GM21528 (cell line): ENCODE data around the gene NSD2.
A peak's percentile ranks its signal among the peaks of the same experiment; 100 is the strongest.
"Not testable (repeated sequence)": the region's sequence is repeated elsewhere in the genome, so short reads cannot be mapped to it uniquely, and the experiment has no call there.

Experiments
- ATAC-seq: cut with Tn5 transposase; IDR thresholded peaks from one replicate; pipeline ENCODE4 v1.9.1; 2021; ENCODE audit warnings: mild to moderate bottlenecking, moderate library complexity; ENCODE audit not compliant: unreplicated experiment, low FRiP score

Gene NSD2

DNA sequence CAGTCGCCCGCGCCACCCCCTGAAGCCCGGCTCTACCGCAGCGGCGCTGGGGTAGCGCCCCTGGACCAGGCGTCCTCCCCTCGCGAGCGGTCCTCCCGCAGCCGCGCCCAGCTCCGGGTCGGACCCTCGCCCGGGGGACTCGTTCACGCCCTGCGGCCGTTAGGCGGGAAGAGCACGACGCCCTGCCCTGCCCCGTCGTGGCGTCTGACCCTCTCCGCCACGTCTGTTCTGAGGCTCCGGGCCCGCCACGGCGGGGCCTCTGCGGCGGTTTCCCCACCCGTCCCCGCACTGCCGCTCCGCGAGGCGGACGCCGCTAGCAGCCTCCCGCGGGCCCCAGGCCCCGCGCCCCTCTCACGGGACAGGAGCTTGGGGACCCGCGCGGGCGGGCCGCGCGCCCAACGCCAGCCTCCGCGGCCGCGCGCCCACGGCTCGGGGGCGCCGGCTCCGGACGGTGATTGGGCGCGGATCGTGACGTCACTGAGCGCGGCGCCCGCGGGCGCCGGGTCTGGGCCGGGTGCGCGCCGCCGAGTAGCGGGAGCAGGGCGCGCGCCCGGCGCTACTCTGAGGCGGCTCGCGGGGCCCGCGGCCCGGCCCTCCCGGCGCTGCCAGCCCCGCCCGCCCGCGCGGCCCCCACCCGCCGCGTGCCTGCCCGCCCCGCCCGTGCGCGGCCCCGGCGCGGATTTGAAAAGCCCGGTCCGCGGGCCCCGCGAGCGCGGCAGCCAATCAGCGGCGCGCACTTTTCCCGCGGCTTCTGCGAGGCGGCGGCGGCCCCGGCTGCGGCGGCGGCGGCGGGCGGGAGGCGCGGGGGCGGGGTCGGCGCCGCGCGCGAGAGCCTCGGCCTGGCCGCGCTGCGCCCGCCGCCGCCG, at the start of gene NSD2:
Gene NSD2, plus strand, starts transcription at position 816 of the 866 bp plus-strand sequence. CDS start 29,262 bp downstream, outside the sequence.
- ATAC-seq = peak; percentile 54

DNA sequence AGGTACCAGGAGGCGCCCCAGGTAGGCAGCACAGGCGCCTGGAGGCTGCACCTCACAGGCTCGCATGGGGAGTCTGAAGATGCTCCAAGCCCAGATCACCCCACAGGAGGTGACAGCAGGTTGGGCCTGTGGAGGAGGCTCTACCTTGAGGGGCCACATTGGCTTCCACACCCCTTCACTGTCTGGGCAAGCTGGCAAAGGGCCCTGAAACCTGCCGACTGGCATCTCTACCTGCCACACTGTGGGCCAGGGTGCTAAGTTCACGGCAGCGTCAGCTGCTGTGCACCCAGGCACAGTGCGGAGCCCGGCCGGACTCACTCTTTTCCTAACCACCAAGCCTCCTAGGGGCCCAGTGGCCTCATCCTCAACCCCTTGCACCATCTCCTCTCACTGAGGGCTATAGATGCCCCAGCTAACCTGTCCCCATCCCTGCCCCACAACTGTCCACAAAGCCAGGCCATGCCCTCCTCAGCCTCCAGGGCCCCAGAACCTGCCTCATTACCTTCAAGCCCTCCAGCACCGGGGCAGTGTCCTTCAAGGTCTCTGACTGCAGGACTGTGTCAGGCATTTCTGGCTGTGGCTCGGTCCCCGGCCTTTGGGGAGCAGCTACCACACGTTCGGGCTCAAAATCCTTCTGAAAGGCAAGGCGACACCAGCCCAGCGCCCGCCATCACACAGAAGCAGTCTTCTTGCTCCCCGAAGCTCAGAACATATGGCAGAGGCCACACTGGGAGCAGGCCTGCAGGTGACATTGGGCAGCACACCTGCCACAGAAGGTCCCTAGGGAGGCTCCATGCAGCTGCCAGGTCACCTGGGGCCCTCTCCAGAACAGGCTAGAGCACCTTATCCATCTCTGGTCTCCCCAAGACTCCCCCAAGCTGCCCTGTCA, 49.3 kb upstream of the NSD2 start:
- no peak for ATAC-seq

DNA sequence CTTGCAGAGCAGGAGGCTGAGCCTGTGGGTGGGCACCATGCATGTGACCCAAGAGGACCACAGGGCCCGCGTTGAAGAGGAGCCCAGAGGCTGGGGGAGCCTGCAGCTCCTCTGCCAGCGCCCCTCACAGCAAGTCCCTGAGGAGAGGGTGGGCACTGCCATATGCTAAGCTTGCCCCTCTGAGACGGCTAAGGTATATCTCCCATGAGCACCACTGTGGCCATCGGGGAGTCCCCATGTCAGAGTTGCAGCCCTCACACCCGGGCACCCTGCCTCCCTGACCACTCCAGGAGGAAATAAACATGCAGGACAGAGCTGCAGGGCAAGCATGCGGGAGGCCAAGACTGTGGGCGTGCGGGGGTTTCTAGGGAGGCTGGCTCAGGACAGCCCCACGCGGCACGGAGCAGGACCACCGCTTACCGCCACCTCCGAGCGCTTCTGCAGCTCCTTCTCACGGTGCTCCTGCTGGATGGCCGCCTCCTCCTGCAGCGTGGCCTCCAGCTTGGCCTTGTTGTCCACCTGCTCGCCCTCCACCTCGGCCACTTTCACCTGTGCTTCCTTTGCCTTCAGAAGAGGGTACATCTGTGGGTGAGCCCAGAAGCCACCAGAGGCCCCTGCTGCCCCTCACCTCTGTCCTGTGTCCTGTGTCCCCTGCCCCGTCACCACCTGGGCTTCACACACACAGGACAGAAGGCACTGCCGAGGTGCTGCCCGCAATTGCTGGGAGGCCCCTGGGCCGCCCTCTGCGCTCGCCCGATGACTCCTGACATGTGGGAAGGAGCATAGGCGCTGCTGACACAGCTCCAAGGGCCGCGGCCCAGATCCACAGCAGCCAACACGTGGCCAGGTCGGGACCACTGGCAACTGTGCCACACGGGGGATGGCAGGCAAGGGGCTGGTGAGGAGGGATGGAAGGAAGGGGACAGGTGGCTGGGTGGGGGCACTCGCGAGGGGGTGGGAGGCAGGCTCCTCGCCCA, 48.3 kb upstream of the NSD2 start:
- ATAC-seq = no peak

DNA sequence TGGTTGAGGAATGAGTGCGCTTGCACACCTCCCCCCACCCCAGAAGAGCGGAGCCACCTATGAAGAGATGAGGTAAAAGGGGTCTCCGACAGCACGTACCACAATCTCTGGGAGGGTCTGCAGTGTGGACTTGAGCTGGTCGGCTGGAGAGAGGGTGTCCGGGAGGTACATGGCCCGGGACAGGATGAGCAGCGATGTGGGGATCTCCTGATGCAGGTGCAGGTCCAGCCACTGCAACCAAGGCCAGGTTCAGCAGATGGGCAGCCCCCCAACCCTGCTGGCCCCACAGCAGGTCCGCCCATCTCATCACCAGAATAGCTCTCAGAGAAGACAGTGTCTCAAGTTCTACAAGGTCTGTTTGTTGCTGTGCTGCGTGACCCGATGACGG, 47.7 kb upstream of the NSD2 start:
- ATAC-seq = no peak

DNA sequence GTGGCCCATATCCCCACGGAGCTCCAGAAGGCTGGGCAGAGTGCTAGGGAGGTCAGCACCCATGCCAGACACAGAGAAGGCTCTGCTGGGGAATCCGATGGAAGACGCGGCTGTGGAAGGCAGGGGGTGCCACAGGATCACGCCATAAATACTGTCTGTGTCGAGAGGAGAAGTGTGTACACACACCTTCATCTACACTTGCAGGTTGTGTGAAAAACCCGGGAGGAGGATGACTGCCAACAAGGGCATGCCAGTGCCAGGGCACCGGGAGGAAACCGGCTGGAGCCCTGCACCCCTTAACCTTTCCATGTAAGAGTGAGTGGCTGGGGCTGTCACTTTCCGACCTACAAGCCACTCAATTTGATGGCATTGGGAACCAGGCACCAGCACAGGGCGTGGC, 46.4 kb upstream of the NSD2 start:
- no peak for ATAC-seq

DNA sequence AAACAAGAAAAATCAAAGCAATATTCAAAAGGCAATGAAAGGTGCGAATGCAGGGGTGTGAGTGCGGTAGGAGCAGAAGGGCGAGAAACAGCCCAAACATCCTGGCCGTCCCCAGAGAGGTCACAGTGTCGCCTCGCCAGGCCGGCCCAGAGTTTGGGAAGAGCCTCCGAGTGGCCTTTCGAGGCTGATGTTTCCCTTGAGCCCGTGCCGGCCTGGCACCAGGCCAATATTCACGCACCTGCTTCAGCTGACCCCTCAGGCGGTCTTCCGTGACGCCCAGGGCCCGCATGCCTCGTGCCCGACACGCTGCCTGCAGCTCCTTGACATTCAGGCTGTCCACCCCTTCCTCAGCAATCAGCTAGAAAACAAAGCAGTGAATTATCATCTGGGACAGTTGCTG, 45.9 kb upstream of the NSD2 start:
- ATAC-seq = no peak

DNA sequence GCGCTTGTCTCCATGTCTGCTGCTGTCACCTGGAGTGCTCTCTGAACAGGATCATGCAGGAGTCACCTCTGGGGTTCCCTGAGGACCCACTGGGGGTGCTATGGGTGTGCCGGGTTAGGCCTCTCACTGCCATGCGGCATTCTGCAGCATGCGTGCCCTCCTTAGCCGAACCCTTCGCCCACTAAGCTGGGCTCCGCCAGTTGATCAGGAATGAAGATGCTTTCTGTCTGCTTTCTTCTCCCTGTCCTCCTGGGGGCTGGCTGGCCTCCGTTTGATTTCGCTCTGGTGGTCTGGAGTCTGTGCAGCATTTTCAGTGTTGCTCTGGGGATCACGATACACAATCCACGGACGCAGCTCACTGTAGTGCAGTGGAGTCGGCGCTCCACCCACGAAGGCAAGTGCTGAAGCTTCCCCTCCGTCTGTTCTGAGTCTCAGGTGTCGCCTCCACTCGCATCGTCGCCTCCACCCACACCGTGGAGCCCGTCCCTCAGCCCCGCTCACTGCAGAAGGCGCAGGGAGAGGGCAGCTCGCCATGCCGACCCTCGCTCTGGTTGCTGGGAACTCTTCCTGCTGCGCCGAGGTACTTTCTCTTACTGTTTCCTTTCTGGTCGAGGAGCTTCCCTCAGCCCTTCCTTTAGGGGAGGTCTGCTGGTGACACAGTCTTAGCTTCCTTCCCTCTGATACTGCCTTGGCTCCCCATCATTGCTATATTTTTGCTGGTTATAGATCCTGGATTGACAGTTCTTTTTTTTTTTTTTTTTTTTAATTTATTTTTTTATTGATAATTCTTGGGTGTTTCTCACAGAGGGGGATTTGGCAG, 44.5 kb upstream of the NSD2 start:
- no peak for ATAC-seq

DNA sequence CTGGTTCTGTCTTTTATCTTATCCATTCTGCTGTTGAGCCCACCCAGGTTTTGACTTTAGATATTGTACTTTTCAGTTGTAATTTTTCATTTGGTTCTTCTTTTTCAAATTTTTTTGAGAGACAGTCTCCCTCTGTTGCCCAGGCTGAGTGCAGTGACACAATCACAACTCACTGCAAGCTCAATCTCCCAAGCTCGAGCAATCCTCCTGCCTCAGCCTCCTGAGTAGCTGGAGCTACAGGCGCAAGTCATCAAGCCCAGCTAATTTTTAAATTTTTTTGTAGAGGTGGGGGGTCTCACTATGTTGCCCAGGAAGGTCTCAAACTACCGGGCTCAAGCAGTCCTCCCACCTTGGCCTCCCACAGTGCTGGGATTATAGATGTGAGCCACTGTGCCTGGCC, 41.0 kb upstream of the NSD2 start:
- ATAC-seq = no peak

DNA sequence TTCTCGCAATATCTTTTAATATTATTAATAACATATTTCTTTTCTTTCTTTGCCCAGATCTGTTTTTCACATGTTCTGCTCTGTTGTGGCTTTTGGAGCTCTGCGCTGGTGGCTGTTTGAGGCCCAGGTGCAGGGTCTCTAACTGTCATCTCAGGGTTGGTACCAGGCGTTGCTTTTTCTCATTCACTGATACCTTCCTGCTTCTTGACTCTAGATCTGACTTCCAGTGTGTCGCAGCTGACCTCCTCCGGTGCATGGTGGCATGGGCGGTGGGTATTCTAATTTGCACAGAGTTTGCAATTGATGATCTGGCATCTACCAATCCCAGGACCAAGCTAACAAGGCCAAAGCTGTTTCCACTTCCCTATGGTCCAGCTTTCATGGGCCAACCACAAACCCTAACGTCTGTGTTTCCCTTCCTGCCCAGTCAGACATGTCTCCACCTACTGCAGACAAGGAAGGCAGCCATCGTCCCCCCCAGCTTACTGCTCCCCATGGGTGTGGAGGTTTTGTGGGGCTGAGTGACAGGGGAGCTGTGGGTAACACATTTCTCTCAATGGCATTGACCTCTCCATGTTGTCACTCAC, 40.5 kb upstream of the NSD2 start:
- no peak for ATAC-seq

DNA sequence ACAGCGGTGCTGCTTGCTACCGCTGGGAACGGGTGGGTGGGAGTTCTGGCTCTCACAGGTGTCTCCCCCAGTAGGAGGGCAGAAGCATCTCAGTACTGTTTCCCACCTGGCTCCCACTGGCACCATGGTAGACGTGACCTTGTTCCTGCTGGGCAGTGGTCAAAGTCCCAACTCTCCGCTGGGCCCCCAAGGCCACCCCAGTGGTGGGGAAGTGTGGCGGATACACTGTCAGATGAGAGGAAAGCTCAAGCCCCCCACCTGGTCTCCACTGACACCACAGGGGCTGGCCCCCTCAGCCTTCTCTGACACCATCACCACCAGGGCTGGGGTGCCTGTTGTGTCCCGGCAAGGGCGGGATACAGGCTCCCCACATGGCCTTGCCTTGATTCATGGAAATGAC, 39.9 kb upstream of the NSD2 start:
- ATAC-seq = no peak

DNA sequence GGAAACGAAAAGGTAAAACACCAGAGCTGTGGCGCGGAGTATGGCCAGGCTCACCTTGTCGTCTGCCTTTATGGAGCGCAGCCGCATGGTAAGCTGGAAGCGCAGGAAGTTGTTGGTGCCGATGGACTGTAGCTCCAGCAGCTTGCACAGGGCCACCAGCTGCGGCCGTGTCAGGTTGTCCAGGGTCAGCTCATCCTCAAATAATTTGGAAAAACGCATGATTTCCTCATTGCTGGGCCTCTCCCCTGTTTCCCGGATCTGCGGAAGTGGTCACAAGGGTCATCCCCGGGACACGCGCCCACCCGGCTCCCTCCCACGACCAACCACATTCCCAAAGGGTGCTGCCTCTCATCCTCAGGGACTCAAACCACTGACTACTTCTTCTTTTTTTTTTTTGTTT, 38.5 kb upstream of the NSD2 start:
- ATAC-seq = no peak

DNA sequence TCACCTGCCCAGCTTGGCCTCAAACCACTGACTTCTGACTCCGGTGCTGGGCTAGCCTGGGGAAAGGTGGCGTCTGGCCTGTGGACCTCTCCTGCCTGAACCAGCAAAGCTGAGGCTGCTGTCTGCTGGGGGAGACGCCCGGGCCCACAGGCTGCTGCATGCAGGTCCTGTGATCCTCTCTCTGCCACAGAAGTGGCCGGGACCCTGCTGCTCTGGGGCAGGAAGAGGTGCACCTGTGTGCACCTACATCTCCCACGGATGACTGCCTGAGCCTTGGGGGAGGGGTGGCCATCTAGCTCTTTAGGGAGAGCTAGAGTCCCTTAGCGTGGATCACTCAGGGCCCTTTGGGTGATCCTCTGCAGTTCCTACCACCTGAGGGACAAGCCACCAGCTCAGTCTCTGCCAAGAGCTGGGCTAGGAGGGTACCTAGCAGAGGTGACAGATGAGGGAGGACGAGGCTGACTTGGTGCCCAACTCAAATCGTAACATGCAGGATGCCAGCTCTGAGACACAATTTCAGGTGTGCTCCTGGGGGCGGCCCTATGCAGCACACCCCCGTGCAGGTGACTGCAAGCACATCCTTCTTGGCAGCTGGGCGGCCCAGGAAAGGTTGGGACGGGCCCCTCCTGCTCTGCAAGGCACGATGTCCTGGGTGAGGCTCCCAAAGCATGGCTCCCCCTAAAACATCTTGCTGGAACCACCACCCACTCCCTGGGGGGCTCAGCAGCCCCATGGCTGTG, 37.7 kb upstream of the NSD2 start:
- no peak for ATAC-seq

DNA sequence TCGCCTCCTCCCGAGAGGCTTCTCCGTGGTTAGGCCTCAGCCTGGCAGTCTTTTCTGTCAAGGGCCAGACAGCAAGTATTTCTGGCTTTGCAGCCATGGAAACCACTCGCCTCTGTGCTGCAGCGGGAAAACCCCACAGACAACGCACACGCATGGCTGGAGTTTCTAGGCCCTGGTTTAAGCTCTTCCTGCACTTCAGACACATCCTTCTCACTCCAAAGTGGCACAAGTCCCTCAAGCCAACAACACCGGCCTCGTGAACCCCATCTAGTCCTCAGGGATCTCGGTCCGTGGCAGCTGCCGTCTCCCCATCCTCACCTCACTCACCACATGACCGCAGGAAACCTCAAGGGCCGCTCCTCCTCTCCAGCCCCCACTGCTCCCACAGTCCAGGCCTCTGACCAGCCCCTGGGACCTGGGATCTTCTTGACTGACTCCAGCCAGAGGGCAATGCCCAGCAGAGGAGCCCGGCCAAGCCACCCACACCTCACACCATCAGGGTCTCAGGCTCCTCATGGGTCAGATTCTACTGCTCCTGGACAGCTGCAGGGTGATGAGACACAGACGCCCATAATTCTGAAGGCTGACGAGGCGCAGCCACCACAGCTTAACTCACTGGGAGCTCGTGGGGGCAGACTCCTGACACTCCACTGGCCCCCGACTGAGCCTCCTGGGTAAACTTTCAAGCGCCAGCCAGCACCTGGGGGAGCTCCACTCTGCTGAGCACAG, 37.0 kb upstream of the NSD2 start:
- no peak for ATAC-seq

DNA sequence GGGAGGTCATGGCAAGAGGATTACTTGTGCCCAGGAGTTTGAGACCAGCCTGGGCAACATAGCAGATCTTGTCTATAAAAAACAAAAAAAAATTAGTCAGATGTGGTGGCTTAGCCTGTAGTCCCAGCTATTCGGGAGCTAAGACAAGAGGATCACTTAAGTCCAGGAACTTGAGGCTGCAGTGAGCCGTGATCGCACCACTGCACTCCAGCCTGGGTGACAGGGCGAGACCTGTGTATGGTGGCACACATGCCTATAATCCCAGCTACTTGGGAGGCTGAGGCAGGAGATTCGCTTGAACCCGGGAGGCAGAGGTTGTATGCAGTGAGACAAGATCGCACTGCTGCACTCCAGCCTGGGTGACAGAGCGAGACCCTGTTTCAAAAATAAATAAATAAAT, 35.4 kb upstream of the NSD2 start:
- ATAC-seq = not testable (repeated sequence)

DNA sequence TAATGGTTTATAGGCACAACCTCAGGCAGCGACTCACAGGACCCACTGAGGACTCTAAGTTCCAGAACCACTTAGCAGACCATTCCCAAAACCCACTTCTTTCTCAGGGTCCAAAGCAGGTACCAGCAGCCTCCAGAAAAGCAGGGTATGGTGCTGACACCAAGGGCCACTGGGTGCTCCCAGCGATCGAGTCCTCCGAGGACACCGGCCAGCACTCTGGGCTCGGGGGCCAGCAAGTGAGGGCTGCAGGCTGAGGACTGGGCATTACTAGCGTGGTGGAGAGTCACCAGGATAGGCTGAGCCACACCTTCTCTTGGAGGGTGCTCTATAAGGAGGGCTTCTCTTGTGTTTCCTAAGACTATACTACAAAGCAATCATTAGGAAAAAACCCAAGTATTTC, 34.5 kb upstream of the NSD2 start:
- no peak for ATAC-seq

DNA sequence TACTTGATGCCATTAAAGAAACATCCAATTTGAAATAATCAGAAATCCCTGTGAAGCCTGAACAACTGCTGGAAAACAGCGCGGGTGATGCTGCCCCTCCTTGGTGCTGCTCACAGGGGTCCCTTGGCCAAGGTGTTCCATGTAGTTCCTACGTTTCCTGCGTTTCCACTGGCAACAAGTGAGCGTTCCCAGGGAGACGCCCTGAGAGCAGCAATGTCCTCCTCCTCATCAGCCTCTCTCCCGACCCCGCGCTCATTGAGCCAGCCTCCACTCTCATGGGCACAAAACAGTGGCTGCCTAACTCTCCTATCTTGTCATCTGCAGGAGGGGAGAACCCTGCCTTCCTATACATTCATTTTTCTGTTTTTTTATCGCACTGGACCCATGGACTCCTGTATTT, 34.1 kb upstream of the NSD2 start:
- no peak for ATAC-seq

DNA sequence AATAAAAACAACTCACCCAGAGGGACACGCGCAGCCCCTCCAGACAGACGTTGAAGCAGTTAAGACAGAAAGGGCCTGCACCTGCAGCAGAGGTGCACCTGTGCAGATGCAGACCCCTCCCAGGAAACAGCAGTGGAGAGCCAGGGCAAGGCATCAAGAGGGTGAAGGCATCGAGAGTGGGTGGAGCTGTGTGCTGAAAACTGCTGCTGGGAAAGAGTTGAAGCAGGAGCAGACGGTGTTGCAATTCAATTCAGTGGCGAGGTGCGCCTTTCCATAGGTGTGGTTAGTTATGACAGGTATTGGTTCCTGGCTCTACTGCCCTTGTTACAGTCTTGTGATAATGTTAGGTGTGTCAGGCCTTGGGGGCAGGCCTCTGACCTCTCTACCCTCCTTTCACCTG, 31.9 kb upstream of the NSD2 start:
- ATAC-seq = no peak
